IPS DF 4.7 (cell line): ENCODE data around the gene RPS14.
"Not testable (repeated sequence)": the region's sequence is repeated elsewhere in the genome, so short reads cannot be mapped to it uniquely, and the experiment has no call there.

Source experiments
- DNase-seq: peaks from one replicate; pipeline ENCODE4 v3.0.0-alpha.2; 2013; ENCODE audit warnings: low spot score; ENCODE audit errors: extremely low read depth

The RPS14 gene

DNA sequence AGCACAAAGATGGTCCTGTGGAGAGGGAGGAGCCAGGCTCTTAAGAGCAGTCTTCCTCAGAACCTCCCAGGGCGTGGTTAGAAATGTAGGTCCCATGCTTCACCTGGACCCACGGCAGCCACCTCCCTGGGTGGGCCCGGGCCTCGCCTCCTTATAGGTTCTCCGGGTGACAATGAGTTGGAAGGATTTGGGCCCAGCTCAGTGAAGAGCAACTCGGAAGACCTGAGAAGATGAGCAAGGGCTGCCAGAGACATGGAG lies 32.1 kb upstream of the RPS14 start:
- DNase-seq, result no peak

DNA sequence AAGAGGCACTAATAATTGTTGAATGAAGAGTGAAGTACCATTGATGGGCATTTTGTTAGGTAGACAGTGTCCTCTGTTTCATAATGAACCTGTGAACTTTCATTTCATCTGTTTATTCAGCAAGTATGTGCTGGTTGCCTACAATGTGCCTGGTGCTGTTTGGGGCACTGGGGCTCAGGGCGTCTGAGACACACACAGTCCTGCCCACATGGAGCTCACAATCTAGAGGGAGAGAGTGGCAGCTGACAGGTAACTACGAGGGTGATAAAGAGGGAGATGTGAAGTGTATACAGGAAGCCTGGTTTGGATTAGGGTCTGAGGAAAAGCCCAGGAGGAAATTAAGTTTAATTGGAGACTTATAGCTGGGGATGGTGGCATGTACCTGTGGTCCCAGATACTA lies 29.9 kb upstream of the RPS14 start:
- no peak for DNase-seq

DNA sequence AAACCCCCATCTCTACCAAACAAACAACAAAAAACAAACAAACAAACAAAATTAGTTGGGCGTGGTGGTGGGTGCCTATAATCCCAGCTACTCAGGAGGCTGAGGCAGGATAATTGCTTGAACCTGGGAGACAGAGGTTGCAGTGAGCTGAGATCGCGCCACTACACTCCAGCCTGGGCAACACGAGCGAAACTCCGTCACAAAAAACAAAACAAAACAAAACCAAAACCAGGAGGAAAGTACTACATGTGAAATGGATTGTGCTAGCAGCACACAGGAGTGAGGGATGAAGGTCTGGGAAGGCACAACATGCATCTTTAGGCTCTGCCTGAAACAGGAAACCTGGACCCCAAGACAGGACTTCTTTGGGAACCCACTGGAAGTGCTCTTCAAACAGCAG lies 27.0 kb upstream of the RPS14 start:
- not testable (repeated sequence) for DNase-seq

DNA sequence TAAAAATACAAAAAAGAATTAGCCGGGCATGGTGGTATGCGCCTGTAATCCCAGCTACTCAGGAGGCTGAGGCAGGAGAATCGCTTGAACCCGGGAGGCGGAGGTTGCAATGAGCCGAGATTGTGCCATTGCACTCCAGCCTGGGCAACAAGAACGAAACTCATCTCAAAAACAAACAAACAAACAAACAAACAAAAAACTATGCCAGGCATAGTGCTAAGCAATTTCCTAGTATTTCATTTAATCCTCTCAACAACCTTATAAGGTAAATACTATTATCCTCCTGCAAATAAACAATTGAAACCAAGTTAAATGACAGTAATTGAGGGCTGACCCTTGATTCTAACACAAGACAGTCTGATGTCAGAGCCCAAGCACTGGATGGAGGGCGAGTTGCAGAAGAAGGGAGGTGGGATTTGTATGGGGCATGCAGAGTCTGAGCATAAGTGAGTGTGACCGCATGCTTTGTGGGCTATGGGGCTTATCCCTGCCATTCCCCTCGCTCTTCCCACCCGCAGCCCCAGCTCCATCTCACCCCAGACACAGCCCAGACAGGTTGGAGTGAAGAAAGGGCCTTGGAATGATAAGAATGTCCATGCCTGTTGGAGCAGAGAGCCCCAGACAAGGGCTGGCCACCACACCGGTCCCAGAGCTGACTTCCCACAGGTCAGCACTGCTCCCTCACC lies 24.3 kb upstream of the RPS14 start:
- no peak for DNase-seq

DNA sequence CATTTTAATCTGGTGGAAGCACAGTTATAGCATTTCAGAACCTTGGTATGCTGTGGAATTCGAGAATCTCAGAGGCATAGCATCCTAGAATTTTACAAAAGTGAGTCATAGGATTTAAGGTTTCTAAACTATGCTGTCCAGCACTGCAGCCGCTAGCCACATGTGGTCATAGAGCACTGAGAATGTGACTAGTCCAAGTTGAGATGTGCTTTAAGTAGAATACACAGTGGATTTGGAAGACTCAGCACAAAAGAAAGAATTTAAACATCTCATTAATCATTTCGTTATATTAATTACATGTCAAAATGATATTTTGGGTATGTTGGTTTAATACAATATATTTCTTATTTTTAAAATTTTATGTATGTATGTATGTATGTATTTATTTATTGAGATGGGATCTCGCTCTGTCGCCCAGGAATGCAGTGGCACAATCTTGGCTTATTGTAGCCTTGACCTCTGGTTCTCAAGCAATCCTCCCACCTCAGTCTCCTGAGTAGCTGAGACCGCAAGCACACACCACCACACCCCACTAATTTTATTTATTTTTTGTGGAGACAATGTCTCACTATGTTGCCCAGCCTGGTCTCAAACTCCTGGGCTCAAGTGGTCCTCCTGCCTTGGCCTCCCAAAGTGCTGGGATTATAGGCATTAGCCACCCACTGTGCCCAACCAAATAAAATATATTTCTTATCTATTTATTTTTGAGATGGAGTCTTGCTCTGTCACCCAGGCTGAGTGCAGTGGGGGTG lies 20.4 kb upstream of the RPS14 start:
- DNase-seq, result no peak

DNA sequence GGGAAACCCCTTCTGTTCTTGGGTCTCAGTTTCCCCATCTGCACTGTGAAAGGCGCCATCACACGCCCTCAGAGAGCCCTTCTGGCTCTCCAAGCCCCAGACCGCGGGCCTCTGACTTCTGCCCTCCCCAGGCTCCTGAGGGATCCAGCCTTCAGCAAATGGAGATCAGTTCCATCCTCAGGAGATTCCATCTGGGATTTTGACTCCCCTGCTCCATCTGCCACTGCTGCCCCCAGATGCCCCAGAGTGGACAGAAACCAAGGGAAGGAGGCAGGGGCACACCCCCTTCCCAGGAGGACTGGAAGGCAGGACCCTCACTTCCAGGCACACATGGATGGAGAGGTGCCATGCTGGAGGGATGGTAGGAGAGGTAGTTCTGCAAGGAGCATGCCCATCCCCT lies 18.7 kb upstream of the RPS14 start:
- no peak for DNase-seq

DNA sequence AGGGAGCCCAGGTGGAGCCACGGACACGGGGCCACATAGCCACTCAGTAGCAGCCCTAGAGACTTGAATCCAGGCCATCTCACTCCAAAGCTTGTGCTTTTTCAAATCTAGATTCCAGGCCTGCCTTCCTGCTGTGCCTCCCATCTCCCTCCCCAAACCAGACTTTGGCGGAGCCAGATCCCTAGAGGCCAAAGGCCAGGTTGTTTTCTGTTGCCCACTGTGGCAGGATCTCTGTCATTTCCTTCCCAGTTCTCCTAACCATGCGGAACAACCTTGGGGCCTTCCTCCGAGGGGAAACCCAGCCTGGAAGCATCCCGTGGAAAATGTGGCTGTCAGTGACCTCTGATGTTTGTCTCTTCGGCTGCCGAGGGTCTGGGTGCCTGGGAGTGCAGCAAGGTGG lies 16.4 kb upstream of the RPS14 start:
- no peak for DNase-seq

DNA sequence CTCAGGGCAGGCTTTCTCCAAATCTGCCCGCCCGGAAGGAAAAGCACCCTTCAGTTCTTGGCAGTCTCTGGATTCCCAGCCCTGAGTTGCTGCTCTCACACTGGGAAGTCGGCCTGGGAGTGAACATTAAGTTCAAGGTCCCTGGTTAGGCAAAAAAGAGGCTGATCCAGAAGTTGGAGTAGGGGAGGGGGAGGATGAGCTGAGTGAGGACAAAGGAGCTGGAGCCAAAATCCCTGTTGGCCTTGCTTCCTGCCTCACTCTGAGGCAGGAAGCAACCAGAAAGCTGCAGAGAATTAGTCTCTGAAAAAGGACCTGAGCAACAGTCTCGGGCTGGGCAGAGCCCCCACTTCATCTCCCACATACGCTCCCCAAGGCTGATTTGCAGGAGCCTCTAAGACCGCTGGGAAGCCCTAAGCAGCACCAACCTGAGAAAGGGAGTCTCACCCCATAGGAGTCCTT lies 15.0 kb upstream of the RPS14 start:
- no peak for DNase-seq

DNA sequence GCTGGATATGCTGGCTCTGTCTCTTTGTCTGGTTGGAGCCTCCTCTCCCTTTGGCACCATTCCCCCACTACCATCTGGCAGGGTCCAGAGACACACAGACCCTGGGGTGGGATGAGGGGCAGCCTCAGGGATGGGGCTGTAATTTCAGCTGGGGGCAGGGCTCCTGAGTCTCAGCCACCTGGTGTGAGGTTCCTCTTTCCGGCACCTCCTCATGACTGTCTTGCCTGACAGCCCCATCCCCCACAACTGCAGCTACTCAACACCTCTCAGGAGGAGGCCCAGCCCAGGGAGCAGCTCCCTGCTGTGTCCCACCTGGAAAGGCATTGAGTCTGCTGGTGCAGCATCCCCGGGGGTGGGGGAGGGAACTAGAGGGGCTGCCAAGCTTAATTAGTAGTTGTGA lies 11.7 kb upstream of the RPS14 start:
- DNase-seq, result no peak

DNA sequence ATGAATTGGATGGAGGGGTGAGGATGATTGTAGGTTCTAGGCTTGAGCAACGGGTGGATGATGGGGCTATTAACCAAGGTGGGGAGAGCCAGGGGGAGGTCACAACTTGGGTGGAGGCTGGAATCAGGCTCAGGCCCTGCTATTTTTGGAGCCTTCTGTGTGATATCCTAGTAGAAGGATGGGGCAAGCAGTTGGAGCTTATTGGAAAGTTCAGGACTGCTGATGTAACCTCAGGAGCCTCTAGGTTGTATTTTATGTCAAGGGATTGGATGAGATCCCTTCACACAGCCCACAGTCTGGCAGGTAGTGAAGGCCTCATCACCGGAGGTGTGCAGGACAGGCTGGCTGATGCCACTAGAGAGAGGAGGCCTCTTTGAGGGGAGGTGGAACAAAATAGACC lies 11.2 kb upstream of the RPS14 start:
- no peak for DNase-seq

DNA sequence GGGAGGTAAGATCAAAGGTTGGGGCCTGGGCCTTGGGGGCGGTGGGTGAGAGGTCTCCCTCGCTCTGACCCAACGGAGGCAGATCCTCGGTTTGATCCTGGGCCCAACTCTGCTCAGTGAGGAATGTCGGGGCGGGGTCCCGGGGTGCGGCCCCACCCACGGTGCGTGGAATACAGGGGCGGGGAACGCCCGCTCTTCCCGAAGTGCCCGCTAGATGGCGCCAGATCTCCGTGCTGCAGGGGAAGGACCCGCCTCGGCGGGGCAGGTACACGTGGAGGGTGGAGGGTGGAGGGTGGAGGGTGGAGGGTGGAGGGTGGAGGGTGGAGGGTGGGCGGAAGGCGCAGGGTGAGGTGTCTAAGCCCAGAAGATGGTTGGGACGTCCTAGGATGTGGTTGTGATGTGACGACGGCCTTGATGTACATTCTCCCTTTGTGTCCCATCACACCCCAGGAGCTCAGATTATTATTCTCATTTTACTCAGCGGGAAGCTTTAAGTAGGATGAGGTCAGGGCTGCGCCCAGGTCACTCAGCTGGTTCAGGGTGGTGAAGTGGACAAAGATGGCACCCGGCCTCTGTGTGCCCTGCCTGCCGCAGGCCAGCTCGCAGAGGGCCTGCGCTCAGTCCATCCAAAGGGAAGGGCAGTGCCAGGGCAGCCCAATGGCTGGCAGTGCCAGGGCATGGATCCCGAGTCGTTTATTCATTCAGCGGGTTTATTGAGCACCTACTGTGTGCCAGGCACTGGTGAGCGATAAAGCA lies 9.4 kb upstream of the RPS14 start:
- no peak for DNase-seq

DNA sequence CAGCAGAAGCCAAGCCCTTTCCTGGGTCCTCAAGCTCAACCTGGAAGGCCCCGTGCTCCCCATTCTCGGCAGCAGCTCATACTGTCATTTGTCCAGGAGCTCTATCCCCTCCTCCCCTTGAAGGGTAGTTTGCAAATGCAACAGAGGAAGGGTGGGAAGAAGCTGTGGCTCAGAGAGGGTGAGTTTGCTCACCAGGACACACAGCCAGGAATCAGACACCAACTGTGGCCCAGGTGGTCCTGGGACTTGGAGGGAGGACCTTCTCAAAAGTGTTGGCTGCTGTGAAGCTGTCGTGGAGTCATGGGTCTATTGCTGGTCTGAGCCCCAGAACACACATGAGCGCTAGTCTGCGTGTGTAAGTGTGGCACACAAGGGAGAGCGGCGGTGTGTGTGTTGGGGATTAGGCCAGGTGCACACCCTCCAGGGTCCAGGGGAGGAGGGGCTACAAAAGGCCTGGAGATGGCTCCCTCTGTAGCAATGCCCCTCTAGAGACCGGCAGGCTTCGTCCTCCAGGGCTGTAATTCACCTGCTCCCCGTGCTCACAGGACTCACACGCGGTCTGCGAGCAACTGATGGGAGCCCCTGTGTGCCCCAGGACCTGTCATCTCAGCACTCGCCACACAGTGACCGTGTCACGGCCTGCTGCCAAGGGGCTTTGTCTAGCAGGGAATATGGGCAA lies 8.2 kb upstream of the RPS14 start:
- no peak for DNase-seq

DNA sequence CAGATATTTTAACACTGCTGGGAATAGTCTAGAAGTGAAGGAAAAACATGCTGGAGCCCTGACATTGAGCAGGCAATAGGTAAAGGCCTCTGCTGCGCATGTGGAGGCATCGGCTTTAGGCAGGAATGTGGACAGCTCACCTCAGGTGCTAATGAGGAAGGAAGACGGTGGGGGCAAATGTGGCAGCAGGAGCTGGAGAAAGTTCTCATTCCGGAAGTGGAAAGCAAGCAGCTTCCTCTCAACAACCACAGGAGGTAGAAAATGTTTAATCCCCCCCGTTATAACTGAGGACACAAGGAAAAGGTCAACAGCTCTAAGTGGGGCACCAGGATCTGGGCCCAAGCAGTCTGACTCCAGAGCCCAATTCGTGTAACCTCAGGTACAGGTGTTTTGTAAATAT lies 7.6 kb upstream of the RPS14 start:
- DNase-seq, result no peak

DNA sequence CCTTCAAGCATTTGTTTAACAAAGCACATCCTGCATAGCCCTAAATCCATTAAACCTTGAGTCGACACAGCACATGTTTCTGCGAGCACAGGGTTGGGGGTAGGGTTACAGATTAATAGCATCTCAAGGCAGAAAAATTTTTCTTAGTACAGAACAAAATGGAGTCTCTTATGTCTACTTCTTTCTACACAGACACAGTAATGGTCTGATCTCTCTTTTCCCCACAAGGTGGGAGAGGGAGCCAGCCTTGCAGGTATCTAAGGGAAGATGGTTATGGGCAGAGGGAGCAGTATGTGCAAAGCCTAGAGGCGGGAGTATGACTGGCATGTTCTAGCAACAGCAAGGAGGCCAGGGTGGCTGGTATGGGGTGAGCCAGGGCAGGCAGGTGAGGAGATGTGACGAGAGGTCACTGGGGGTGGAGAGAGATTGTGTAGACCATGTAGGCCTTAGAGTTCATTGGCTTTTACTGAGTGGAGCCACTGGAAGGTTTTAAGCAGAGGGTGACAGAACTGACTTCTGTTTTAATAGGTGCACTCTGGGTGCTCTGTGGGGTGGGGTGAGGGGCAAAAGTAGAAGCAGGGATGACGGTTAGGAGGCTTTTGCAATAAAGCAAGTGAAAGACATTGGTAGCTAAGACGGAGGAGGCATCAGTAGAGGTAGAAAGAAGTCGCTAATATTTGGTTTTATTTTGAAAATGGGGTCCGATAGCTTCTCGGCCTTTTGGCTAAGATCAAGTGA lies 5.1 kb upstream of the RPS14 start:
- no peak for DNase-seq

DNA sequence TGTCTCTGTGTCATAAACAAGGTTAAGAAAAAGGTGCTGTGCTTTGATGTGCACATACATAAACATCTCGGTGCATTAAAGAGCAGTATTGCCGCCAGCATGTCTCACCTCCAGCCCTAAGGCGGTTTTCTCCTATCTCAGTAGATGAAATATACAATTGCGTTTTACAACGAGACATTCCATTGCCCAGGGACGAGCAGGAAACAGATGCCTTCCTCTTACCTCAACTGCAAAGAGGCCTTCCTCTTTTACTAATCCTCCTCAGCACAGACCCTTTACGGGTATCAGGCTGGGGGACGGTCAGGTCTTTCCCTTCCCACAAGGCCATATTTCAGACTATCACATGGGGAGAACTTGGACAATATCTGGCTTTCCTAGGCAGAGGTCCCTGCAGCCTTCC lies 4.5 kb upstream of the RPS14 start:
- not testable (repeated sequence) for DNase-seq

DNA sequence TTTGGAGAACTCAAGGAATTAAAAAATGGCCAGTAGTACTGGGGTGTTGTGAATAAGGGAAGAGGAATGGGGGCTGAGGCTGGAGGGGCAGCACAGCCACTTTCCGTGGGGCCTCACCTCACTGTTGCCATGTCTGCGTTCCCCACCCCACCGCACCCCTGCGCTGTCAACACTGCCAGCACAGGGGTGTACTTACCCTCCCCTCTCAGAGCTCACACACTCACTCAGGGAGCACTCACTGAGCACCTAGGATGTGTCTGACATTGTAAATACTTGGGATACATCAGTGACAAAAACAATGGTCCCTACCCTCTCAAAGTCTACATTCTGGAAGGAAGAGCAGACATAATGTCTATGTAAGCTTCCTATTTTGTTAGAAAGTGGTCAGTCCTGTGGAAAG lies 3.4 kb upstream of the RPS14 start:
- DNase-seq, result no peak

DNA sequence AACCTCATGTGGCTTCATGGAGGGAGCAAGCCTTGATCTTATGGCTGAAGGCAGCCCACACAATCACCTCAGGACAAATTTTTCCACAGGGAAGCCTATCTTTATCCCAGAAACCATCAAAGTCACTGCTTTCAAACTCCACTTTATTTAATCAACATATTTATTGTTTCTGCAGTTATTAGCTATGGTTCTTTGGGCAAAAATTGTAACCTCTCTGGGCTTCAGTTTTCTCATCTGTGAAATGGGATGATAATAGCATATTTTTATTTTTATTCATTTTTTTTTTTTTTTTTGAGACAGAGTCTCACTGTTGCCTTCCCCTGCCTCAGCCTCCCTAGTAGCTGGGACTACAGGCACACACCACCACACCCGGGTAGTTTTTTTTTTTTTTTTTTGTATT lies 2.1 kb upstream of the RPS14 start:
- no peak for DNase-seq

DNA sequence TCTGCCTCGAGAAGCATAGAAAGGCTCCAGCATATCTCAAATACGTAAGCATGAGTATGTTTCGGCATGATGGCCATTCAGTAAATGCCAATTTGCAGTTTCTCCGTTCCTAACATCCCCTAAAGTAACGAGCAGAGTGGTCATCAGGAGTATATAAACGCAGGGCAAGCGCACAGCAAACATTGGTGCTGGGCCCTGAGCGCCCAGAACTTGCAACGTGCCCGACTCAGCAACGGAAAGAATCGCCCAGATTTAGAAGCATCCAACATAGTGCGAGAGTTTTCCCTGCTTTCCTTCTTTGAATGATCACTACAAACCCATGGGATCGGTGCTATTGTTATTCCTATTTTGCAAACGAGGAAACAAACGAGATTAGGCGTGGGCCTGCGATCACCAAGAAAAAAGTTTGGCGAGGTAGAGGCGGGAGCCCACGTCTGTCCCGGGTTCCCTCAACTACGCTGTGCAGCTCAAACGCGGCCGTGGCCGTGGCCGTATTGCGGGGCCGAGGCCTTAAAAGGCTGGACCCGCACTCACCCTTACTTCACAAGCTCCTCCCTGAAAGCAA lies 505 bp downstream of the RPS14 start:
- DNase-seq, result no peak

DNA sequence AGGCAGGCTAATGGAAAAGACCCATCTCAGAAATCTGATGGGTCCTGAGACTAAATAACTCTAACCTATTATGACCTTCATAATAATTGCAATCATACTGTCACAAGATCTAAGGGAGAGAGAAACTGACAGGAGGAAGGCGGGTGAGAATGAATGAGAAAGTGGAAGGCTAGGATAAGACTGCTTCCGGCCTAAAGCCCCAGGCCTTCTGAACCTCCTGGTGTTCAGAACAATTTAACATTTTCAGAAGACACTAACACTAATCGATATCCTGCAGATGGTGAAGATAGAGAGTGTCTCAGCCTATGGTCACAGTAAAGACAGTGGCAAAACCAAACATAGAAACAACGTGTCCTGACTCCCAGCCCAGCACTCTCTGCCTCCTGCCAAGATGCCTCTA lies 1.2 kb downstream of the RPS14 start:
- DNase-seq, result no peak

DNA sequence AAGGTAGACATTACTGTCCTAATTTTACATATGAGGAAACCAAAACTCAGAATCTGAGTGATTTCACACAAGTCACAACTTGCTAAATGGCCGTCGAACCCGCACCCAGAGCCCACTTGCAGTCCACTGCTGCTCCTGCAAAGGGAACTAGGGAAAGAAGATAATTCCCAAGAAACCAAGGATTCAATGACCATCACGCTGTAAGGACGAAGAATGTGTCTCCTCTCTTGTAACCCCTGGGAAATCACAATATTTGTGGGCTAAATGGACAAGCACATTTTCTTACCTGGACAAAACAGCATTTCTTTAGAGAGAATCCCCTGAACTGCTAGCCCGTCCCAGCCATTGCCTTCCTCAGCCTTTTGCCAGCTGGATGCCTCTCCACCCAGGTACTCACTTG lies 2.4 kb downstream of the RPS14 start:
- DNase-seq, result no peak

DNA sequence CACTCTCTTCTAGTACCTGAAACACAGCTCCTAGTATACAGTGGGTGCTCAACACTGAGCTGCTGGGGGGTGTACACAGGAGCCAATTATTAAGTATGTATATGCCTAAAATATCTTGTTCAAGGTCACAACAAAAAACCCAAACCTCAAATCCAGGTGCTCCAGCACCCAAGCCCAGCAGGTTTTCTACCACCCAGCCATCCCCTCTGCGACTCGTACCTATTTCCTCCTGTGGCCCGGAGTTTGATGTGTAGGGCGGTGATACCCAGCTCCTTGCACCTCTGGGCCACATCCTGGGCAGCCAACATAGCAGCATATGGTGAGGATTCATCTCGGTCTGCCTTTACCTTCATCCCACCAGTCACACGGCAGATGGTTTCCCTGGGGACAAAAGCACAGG lies 3.0 kb downstream of the RPS14 start:
- DNase-seq, result no peak
